ENCODE results near the gene HIVEP2.

- TF ChIP-seq, protein P1, sequence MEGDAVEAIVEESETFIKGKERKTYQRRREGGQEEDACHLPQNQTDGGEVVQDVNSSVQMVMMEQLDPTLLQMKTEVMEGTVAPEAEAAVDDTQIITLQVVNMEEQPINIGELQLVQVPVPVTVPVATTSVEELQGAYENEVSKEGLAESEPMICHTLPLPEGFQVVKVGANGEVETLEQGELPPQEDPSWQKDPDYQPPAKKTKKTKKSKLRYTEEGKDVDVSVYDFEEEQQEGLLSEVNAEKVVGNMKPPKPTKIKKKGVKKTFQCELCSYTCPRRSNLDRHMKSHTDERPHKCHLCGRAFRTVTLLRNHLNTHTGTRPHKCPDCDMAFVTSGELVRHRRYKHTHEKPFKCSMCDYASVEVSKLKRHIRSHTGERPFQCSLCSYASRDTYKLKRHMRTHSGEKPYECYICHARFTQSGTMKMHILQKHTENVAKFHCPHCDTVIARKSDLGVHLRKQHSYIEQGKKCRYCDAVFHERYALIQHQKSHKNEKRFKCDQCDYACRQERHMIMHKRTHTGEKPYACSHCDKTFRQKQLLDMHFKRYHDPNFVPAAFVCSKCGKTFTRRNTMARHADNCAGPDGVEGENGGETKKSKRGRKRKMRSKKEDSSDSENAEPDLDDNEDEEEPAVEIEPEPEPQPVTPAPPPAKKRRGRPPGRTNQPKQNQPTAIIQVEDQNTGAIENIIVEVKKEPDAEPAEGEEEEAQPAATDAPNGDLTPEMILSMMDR (IDR thresholded peaks at IDR 0.05; ENCODE audit: insufficient read depth, low read length) = no peak
- TF ChIP-seq GABPA (IDR thresholded peaks at IDR 0.05; ENCODE audit: low read depth) (no peak), POLR2AphosphoS5 (IDR thresholded peaks at IDR 0.05; ENCODE audit: low read depth) (no peak)
- TF ChIP-seq, protein P2, sequence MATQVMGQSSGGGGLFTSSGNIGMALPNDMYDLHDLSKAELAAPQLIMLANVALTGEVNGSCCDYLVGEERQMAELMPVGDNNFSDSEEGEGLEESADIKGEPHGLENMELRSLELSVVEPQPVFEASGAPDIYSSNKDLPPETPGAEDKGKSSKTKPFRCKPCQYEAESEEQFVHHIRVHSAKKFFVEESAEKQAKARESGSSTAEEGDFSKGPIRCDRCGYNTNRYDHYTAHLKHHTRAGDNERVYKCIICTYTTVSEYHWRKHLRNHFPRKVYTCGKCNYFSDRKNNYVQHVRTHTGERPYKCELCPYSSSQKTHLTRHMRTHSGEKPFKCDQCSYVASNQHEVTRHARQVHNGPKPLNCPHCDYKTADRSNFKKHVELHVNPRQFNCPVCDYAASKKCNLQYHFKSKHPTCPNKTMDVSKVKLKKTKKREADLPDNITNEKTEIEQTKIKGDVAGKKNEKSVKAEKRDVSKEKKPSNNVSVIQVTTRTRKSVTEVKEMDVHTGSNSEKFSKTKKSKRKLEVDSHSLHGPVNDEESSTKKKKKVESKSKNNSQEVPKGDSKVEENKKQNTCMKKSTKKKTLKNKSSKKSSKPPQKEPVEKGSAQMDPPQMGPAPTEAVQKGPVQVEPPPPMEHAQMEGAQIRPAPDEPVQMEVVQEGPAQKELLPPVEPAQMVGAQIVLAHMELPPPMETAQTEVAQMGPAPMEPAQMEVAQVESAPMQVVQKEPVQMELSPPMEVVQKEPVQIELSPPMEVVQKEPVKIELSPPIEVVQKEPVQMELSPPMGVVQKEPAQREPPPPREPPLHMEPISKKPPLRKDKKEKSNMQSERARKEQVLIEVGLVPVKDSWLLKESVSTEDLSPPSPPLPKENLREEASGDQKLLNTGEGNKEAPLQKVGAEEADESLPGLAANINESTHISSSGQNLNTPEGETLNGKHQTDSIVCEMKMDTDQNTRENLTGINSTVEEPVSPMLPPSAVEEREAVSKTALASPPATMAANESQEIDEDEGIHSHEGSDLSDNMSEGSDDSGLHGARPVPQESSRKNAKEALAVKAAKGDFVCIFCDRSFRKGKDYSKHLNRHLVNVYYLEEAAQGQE (IDR thresholded peaks at IDR 0.05; ENCODE audit: insufficient replicate concordance, low read depth) = no peak
Measured at GRCh38 chr6:142808405-142809061, 136.4 kb downstream of the HIVEP2 start.

Measured in HL-60 (cell line).